ENCODE measurements around the gene SNX3.
"Not testable (repeated sequence)": the region's sequence is repeated elsewhere in the genome, so short reads cannot be mapped to it uniquely, and the experiment has no call there.

The SNX3 gene
- total RNA-seq: 45.7 to 53.7 (median 52.0) reads per million in 4 experiments

- DNase-seq: peak; percentile 76
These were observed at the start of gene SNX3 for GRCh38 chr6:108260809-108261569. Gene SNX3 (minus strand): TSS chr6:108261040. CDS start chr6:108260921, 119 bp downstream.

- DNase-seq: no peak
These were observed 49.0 kb upstream of the SNX3 start for GRCh38 chr6:108309844-108310243.

GRCh38 chr6:108308641-108309040 is 47.8 kb upstream of the SNX3 start:
- DNase-seq: not testable (repeated sequence)

GRCh38 chr6:108304646-108305045 is 43.8 kb upstream of the SNX3 start:
- DNase-seq: no peak

GRCh38 chr6:108302386-108302785 is 41.5 kb upstream of the SNX3 start:
- DNase-seq: no peak

GRCh38 chr6:108295676-108296075 is 34.8 kb upstream of the SNX3 start:
- no peak for DNase-seq

GRCh38 chr6:108294727-108295625 is 34.1 kb upstream of the SNX3 start, which contains the start of gene AFG1L:
Gene AFG1L (plus strand): TSS chr6:108295054. CDS start chr6:108295080, 26 bp downstream.
- DNase-seq: peak; percentile 79

- no peak for DNase-seq
These were observed 33.5 kb upstream of the SNX3 start for GRCh38 chr6:108294297-108294726.

GRCh38 chr6:108293527-108294296 is 32.9 kb upstream of the SNX3 start:
- DNase-seq: no peak

- DNase-seq: not testable (repeated sequence)
These were observed 31.7 kb upstream of the SNX3 start for GRCh38 chr6:108292561-108292960.

- DNase-seq: no peak
These were observed 30.3 kb upstream of the SNX3 start for GRCh38 chr6:108291091-108291490.

- DNase-seq: no peak
These were observed 27.9 kb upstream of the SNX3 start for GRCh38 chr6:108288742-108289141.

GRCh38 chr6:108287373-108287772 is 26.5 kb upstream of the SNX3 start:
- DNase-seq: no peak

- DNase-seq: no peak
These were observed 25.5 kb upstream of the SNX3 start for GRCh38 chr6:108286366-108286765.

GRCh38 chr6:108285381-108285780 is 24.5 kb upstream of the SNX3 start:
- no peak for DNase-seq

- no peak for DNase-seq
These were observed 17.0 kb upstream of the SNX3 start for GRCh38 chr6:108277831-108278230.

GRCh38 chr6:108277295-108277694 is 16.5 kb upstream of the SNX3 start:
- no peak for DNase-seq

- DNase-seq: no peak
These were observed 15.1 kb upstream of the SNX3 start for GRCh38 chr6:108275976-108276375.

- no peak for DNase-seq
These were observed 13.7 kb upstream of the SNX3 start for GRCh38 chr6:108274546-108274945.

GRCh38 chr6:108269955-108270354 is 9.1 kb upstream of the SNX3 start:
- not testable (repeated sequence) for DNase-seq

- no peak for DNase-seq
These were observed 8.0 kb upstream of the SNX3 start for GRCh38 chr6:108268845-108269244.

- no peak for DNase-seq
These were observed 2.5 kb upstream of the SNX3 start for GRCh38 chr6:108263371-108263770.

Measured in effector CD8-positive, alpha-beta T cell (primary cell).